COR-L47 (cell line): ENCODE data around the gene PFKFB3.
"Not testable (repeated sequence)": the region's sequence is repeated elsewhere in the genome, so short reads cannot be mapped to it uniquely, and the experiment has no call there.

ENCODE experiments used
- DNase-seq: peaks from one replicate; lab custom pipeline; 2025; lab: John Stamatoyannopoulos, UW

The PFKFB3 gene

GRCh38 chr10:6202684-6203330 is at the start of gene PFKFB3:
TSS of gene PFKFB3 (plus strand) at chr10:6202932. CDS start at chr10:6203261, 329 bp downstream.
- DNase-seq = peak; percentile 55

- DNase-seq = no peak
Observed at GRCh38 chr10:6153845-6154244, 48.9 kb upstream of the PFKFB3 start.

GRCh38 chr10:6154566-6154965 is 48.2 kb upstream of the PFKFB3 start:
- no peak for DNase-seq

- DNase-seq = no peak
Observed at GRCh38 chr10:6158276-6158675, 44.5 kb upstream of the PFKFB3 start.

GRCh38 chr10:6161921-6162320 is 40.8 kb upstream of the PFKFB3 start:
- no peak for DNase-seq

GRCh38 chr10:6162589-6163356 is 40.0 kb upstream of the PFKFB3 start:
- DNase-seq = no peak

- peak; percentile 76 for DNase-seq
Observed at GRCh38 chr10:6163364-6164270, 39.1 kb upstream of the PFKFB3 start.

GRCh38 chr10:6164271-6165095 is 38.2 kb upstream of the PFKFB3 start:
- no peak for DNase-seq

GRCh38 chr10:6165221-6165725 is 37.5 kb upstream of the PFKFB3 start:
- DNase-seq = no peak

- not testable (repeated sequence) for DNase-seq
Observed at GRCh38 chr10:6165933-6166332, 36.8 kb upstream of the PFKFB3 start.

GRCh38 chr10:6167456-6167855 is 35.3 kb upstream of the PFKFB3 start:
- no peak for DNase-seq

GRCh38 chr10:6168084-6168483 is 34.6 kb upstream of the PFKFB3 start:
- DNase-seq = no peak

- no peak for DNase-seq
Observed at GRCh38 chr10:6170638-6171037, 32.1 kb upstream of the PFKFB3 start.

- no peak for DNase-seq
Observed at GRCh38 chr10:6171881-6172695, 30.6 kb upstream of the PFKFB3 start.

- no peak for DNase-seq
Observed at GRCh38 chr10:6173203-6173602, 29.5 kb upstream of the PFKFB3 start.

- DNase-seq = no peak
Observed at GRCh38 chr10:6174201-6174874, 28.4 kb upstream of the PFKFB3 start.

- DNase-seq = no peak
Observed at GRCh38 chr10:6175329-6176055, 27.2 kb upstream of the PFKFB3 start.

- DNase-seq = no peak
Observed at GRCh38 chr10:6176691-6177231, 26.0 kb upstream of the PFKFB3 start.

- DNase-seq = no peak
Observed at GRCh38 chr10:6177880-6178281, 24.9 kb upstream of the PFKFB3 start.
